ENCODE data around the gene HDGFL3. TPM values are rescaled to one million over a fixed set of nuclear protein-coding genes. Genes with fewer than 3 reads are reported as not detected.
"Not testable (repeated sequence)": the region's sequence is repeated elsewhere in the genome, so short reads cannot be mapped to it uniquely, and the experiment has no call there.

Gene HDGFL3
- total RNA-seq, 1 experiment from 2014 or later: 39.0 TPM

- Histone ChIP-seq H3K4me3 (ENCODE audit: insufficient read depth, low read depth, low read length) (no peak overlapping the region), H3K27me3 (ENCODE audit: control insufficient read depth, insufficient read depth, low read length) (no peaks in the 10 kb centered on the region), H3K36me3 (replicated peaks; ENCODE audit: control insufficient read depth, insufficient read depth, low read length) (no peaks in the 10 kb centered on the region)
- DNase-seq: no peak
Measured at GRCh38 chr15:83170474-83171165, 37.0 kb downstream of the HDGFL3 start.

GRCh38 chr15:83169576-83169975, 38.0 kb downstream of the HDGFL3 start:
- H3K4me3 ChIP-seq (ENCODE audit: insufficient read depth, low read depth, low read length); DNase-seq; H3K27me3 ChIP-seq (ENCODE audit: control insufficient read depth, insufficient read depth, low read length); H3K36me3 ChIP-seq (replicated peaks; ENCODE audit: control insufficient read depth, insufficient read depth, low read length): not testable (repeated sequence)

- no peak for DNase-seq
- H3K27me3 ChIP-seq (ENCODE audit: control insufficient read depth, insufficient read depth, low read length): no peaks in the 10 kb centered on the region
- H3K36me3 ChIP-seq (replicated peaks; ENCODE audit: control insufficient read depth, insufficient read depth, low read length): no peaks in the 10 kb centered on the region; the same call in 1 of the 2 replicates
- H3K4me3 ChIP-seq (ENCODE audit: insufficient read depth, low read depth, low read length): no peak overlapping the region
Measured at GRCh38 chr15:83166830-83167229, 40.8 kb downstream of the HDGFL3 start.

- Histone ChIP-seq H3K4me3 (ENCODE audit: insufficient read depth, low read depth, low read length) (no peak overlapping the region), H3K36me3 (replicated peaks; ENCODE audit: control insufficient read depth, insufficient read depth, low read length) (no peaks in the 10 kb centered on the region; the same call in 1 of the 2 replicates), H3K27me3 (ENCODE audit: control insufficient read depth, insufficient read depth, low read length) (no peaks in the 10 kb centered on the region)
- DNase-seq: no peak
Measured at GRCh38 chr15:83166218-83166617, 41.4 kb downstream of the HDGFL3 start.

GRCh38 chr15:83164771-83165404, 42.7 kb downstream of the HDGFL3 start:
- DNase-seq: no peak
- no peak overlapping the region for H3K4me3 ChIP-seq (ENCODE audit: insufficient read depth, low read depth, low read length)
- H3K36me3 ChIP-seq (replicated peaks; ENCODE audit: control insufficient read depth, insufficient read depth, low read length): no peaks in the 10 kb centered on the region; the same call in 1 of the 2 replicates
- H3K27me3 ChIP-seq (ENCODE audit: control insufficient read depth, insufficient read depth, low read length): no peaks in the 10 kb centered on the region

- DNase-seq: no peak
- Histone ChIP-seq H3K27me3 (ENCODE audit: control insufficient read depth, insufficient read depth, low read length) (no peaks in the 10 kb centered on the region), H3K36me3 (replicated peaks; ENCODE audit: control insufficient read depth, insufficient read depth, low read length) (no peaks in the 10 kb centered on the region; the same call in 1 of the 2 replicates), H3K4me3 (ENCODE audit: insufficient read depth, low read depth, low read length) (no peak overlapping the region)
Measured at GRCh38 chr15:83164111-83164770, 43.4 kb downstream of the HDGFL3 start.

GRCh38 chr15:83163032-83163431, 44.6 kb downstream of the HDGFL3 start:
- Histone ChIP-seq H3K36me3 (replicated peaks; ENCODE audit: control insufficient read depth, insufficient read depth, low read length) (no peaks in the 10 kb centered on the region; the same call in 1 of the 2 replicates), H3K27me3 (ENCODE audit: control insufficient read depth, insufficient read depth, low read length) (no peaks in the 10 kb centered on the region), H3K4me3 (ENCODE audit: insufficient read depth, low read depth, low read length) (no peak overlapping the region)
- DNase-seq: no peak

GRCh38 chr15:83160741-83161140, 46.9 kb downstream of the HDGFL3 start:
- H3K27me3 ChIP-seq (ENCODE audit: control insufficient read depth, insufficient read depth, low read length): no peaks in the 10 kb centered on the region
- H3K36me3 ChIP-seq (replicated peaks; ENCODE audit: control insufficient read depth, insufficient read depth, low read length): peaks cover 1% of the 10 kb centered on the region
- no peak for DNase-seq

GRCh38 chr15:83158393-83158792, 49.2 kb downstream of the HDGFL3 start:
- no peak overlapping the region for H3K4me3 ChIP-seq (ENCODE audit: insufficient read depth, low read depth, low read length)
- DNase-seq: no peak
- no peaks in the 10 kb centered on the region for H3K27me3 ChIP-seq (ENCODE audit: control insufficient read depth, insufficient read depth, low read length)
- H3K36me3 ChIP-seq (replicated peaks; ENCODE audit: control insufficient read depth, insufficient read depth, low read length): peaks cover 1% of the 10 kb centered on the region

More at GRCh38 chr15:83160741-83161140, 46.9 kb downstream of the HDGFL3 start:
- H3K4me3 ChIP-seq (ENCODE audit: insufficient read depth, low read depth, low read length): no peak overlapping the region

GRCh38 chr15:83155942-83156341, 51.7 kb downstream of the HDGFL3 start:
- no peak overlapping the region for H3K4me3 ChIP-seq (ENCODE audit: insufficient read depth, low read depth, low read length)
- no peaks in the 10 kb centered on the region for H3K27me3 ChIP-seq (ENCODE audit: control insufficient read depth, insufficient read depth, low read length)
- DNase-seq: no peak
- peaks cover 1% of the 10 kb centered on the region for H3K36me3 ChIP-seq (replicated peaks; ENCODE audit: control insufficient read depth, insufficient read depth, low read length)

- no peak for DNase-seq
- H3K36me3 ChIP-seq (replicated peaks; ENCODE audit: control insufficient read depth, insufficient read depth, low read length): peaks cover 4% of the 10 kb centered on the region
- no peaks in the 10 kb centered on the region for H3K27me3 ChIP-seq (ENCODE audit: control insufficient read depth, insufficient read depth, low read length)
- no peak overlapping the region for H3K4me3 ChIP-seq (ENCODE audit: insufficient read depth, low read depth, low read length)
Measured at GRCh38 chr15:83153288-83153687, 54.3 kb downstream of the HDGFL3 start.

- peaks cover 12% of the 10 kb centered on the region for H3K36me3 ChIP-seq (replicated peaks; ENCODE audit: control insufficient read depth, insufficient read depth, low read length)
- no peak overlapping the region for H3K4me3 ChIP-seq (ENCODE audit: insufficient read depth, low read depth, low read length)
- no peaks in the 10 kb centered on the region for H3K27me3 ChIP-seq (ENCODE audit: control insufficient read depth, insufficient read depth, low read length)
- DNase-seq: no peak
Measured at GRCh38 chr15:83144771-83145170, 62.9 kb downstream of the HDGFL3 start.

- not testable (repeated sequence) for H3K36me3 ChIP-seq (replicated peaks; ENCODE audit: control insufficient read depth, insufficient read depth, low read length); H3K4me3 ChIP-seq (ENCODE audit: insufficient read depth, low read depth, low read length); DNase-seq; H3K27me3 ChIP-seq (ENCODE audit: control insufficient read depth, insufficient read depth, low read length)
Measured at GRCh38 chr15:83142151-83142550, 65.5 kb downstream of the HDGFL3 start.

- DNase-seq: no peak
- H3K4me3 ChIP-seq (ENCODE audit: insufficient read depth, low read depth, low read length): no peak overlapping the region
- H3K27me3 ChIP-seq (ENCODE audit: control insufficient read depth, insufficient read depth, low read length): no peaks in the 10 kb centered on the region
- H3K36me3 ChIP-seq (replicated peaks; ENCODE audit: control insufficient read depth, insufficient read depth, low read length): peaks cover 2% of the 10 kb centered on the region; the same call in 1 of the 2 replicates
Measured at GRCh38 chr15:83132861-83133523, 74.6 kb downstream of the HDGFL3 start.
